Activated naive CD4-positive, alpha-beta T cell treated with anti-CD3 and anti-CD28 coated beads, Interleukin-2, amount 50 U/mL, for 24 hours (primary cell): Measurements from ENCODE around the gene KLHDC10.
"Not testable (repeated sequence)": the region's sequence is repeated elsewhere in the genome, so short reads cannot be mapped to it uniquely, and the experiment has no call there.

Experiments used
- H3K27ac Mint-ChIP-seq: one replicate; pipeline ENCODE4 v1.8.0; 2021; ENCODE audit warnings: mild to moderate bottlenecking, mixed read lengths
- H3K27me3 Mint-ChIP-seq: one replicate; pipeline ENCODE4 v1.8.0; 2021; ENCODE audit warnings: mixed read lengths
- H3K36me3 Mint-ChIP-seq: one replicate; pipeline ENCODE4 v1.8.0; 2021; ENCODE audit warnings: mixed read lengths
- H3K4me1 Mint-ChIP-seq: one replicate; pipeline ENCODE4 v1.8.0; 2021; ENCODE audit warnings: mixed read lengths
- H3K4me3 Mint-ChIP-seq: one replicate; pipeline ENCODE4 v1.8.0; 2021; ENCODE audit warnings: mild to moderate bottlenecking, mixed read lengths
- H3K9me3 Mint-ChIP-seq: one replicate; pipeline ENCODE4 v1.8.0; 2021; ENCODE audit warnings: mixed read lengths

Gene KLHDC10

DNA sequence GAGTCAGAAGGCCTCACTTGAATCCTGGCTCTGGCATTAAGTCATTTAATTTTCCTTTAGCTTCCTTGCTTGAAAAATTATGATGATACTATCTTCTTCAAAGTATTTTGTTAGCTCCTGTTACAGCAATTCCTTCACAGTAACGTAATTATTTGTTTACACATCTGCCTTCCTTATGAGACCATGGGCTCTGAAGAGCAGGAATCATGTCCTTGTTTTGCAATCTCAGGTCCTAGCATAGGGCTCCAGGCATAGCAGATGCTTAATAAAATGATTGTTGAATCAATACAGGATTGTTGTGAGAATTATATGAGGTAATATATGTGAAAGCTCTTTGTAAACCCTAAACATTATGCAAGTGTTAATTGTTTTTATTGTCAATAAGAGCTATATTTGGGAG lies 25.5 kb downstream of the KLHDC10 start:
- Mint-ChIP-seq H3K27ac (no peak overlapping the region), H3K4me1 (peaks cover 18% of the 10 kb centered on the region), H3K36me3 (peaks cover 10% of the 10 kb centered on the region)

DNA sequence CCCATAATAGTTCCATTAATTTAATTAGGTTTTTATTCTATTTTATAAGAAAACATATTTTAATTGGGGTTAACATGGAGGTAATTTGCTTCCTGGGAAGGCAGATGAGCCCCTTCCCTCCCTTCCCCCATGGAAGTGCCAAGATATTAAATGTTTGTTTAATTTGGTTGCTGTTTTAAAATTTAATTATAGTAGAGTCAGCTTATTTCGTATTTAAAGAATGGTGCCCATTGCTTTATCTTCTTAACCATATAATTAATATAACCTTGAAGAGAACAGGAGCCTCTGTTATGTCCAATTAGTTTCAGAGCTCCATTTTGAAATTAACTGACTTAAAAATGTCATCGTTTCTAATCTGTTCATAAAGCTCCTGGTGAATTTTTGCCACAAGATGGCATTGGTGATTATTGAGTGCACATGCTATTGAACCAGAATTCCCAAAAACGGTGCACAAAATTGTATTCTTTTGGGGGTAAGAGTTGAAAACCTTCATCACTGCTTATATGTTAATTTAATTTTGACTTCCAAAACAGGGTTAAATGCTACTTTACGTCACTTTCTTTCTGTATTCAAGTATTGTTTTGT lies 26.0 kb downstream of the KLHDC10 start:
- Mint-ChIP-seq H3K4me1 (peaks cover 16% of the 10 kb centered on the region), H3K4me3 (no peak overlapping the region), H3K36me3 (peaks cover 10% of the 10 kb centered on the region), H3K27ac (no peak overlapping the region), H3K27me3 (no peaks in the 10 kb centered on the region), H3K9me3 (no peaks in the 10 kb centered on the region)

More for the DNA sequence above, 25.5 kb downstream of the KLHDC10 start:
- Mint-ChIP-seq H3K27me3 (no peaks in the 10 kb centered on the region), H3K4me3 (no peak overlapping the region), H3K9me3 (no peaks in the 10 kb centered on the region)

DNA sequence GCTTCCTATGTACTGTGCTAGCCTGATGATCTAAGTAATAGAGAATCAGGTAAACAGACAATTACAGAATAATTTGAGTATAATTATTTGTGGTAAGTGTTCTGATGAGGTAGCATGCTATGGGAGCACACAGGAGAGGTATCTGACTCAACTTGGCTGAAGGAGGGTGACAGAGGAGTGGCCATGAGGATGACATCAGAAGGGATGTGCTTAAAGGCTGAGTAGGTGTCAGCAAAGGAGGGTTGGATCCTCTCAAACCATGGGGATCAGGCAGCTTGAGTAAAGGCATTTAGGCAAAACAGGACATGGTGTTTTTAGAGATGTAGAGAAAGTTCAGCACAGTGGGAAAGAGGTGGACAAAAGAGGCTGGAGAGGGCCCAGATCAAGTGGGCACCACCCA lies 29.0 kb downstream of the KLHDC10 start:
- H3K36me3 Mint-ChIP-seq, result peaks cover 13% of the 10 kb centered on the region
- no peak overlapping the region for H3K27ac Mint-ChIP-seq
- peaks cover 4% of the 10 kb centered on the region for H3K4me1 Mint-ChIP-seq
- no peak overlapping the region for H3K4me3 Mint-ChIP-seq
- no peaks in the 10 kb centered on the region for H3K9me3 Mint-ChIP-seq
- no peaks in the 10 kb centered on the region for H3K27me3 Mint-ChIP-seq

DNA sequence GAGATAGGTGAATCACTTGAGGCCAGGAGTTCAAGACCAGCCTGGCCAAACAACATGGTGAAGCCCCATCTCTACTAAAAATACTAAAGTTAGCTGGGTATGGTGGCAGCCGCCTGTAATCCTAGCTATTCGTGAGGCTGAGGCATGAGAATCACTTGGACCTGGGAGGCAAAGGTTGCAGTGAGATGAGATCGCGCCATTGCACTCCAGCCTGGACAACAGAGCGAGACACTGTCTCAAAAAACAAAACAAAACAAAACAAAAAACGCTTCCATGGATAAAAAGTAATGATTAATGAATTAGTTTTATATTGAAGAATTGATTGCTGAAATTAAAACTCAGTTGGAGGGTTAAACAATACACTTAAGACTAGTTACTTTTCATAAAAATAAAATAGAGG lies 32.3 kb downstream of the KLHDC10 start:
- no peak overlapping the region for H3K27ac Mint-ChIP-seq
- no peak overlapping the region for H3K4me3 Mint-ChIP-seq
- H3K9me3 Mint-ChIP-seq, result no peaks in the 10 kb centered on the region
- H3K4me1 Mint-ChIP-seq, result peaks cover 4% of the 10 kb centered on the region
- peaks cover 13% of the 10 kb centered on the region for H3K36me3 Mint-ChIP-seq
- no peaks in the 10 kb centered on the region for H3K27me3 Mint-ChIP-seq

DNA sequence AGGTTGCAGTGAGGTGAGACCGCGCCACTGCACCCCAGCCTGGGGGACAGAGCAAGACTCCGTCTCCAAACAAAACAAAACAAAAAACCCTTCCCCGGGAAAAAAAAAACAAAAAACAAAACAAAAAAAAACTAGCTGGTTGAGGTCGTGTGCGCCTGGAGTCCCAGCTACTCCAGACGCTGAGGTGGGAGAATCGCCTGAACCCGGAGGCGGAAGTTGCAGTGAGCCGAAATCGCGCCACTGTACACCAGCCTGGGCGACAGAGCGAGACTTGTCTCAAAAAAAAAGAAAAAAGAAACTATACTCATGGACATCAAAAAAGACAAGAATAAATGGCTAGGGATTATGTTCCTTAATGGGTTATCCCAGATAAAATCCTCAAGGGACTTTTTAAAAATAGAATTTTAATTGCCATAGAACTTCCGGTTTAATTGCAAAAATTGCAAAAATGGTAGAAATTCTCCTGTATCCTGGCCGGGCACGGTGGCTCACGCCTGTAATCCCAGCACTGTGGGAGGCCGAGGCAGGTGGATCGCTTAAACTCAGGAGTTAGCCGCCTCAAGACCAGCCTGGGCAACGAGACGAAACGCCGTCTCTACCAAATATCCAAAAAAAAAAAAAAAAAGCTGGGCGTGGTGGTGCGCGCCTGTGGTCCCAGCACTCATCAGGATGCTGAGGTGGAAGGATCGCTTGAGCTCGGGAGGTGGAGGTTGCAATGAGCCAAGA lies 37.8 kb downstream of the KLHDC10 start:
- no peaks in the 10 kb centered on the region for H3K4me1 Mint-ChIP-seq
- no peaks in the 10 kb centered on the region for H3K9me3 Mint-ChIP-seq
- H3K27me3 Mint-ChIP-seq, result no peaks in the 10 kb centered on the region
- no peak overlapping the region for H3K4me3 Mint-ChIP-seq
- peaks cover 4% of the 10 kb centered on the region for H3K36me3 Mint-ChIP-seq
- no peak overlapping the region for H3K27ac Mint-ChIP-seq

DNA sequence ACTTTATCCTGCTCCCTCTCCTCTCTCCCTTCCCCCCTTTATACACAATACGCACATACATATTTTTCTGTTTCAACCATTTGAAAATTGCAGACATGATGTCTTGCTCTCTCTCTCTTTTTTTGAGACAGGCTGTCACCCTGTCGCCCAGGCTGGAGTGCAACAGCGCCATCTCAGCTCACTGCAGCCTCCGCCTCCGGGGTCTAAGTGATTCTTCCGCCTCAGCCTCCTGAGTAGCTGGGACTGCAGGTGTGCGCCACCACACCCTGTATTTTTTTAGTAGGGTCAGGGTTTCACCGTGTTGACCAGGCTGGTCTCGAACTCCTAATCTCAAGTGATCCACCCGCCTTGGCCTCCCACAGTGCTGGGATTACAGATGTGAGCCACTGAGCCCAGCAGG lies 38.5 kb downstream of the KLHDC10 start:
- H3K9me3 Mint-ChIP-seq, result no peaks in the 10 kb centered on the region
- H3K4me3 Mint-ChIP-seq, result no peak overlapping the region
- H3K27me3 Mint-ChIP-seq, result no peaks in the 10 kb centered on the region
- H3K27ac Mint-ChIP-seq, result no peak overlapping the region
- peaks cover 4% of the 10 kb centered on the region for H3K36me3 Mint-ChIP-seq
- H3K4me1 Mint-ChIP-seq, result no peaks in the 10 kb centered on the region

DNA sequence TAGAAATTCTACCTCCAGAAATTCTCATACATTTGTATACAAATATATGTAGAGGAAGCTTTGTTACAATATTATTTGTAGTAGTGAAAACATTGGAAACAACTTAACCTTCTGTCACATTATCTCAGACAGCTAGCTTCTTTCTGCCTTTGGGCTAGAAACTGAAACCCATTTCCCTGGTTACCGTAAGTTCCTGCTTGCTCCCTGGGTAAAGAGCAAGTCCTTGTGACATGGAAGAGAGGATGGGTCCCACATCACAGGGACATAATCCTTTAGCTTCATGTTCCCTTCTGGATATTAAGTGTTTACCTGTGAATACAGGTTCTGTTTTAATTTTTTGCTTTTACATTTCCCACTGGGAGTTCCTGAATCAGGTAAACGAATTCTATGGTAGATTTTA lies 41.8 kb downstream of the KLHDC10 start:
- H3K27ac Mint-ChIP-seq, result no peak overlapping the region
- no peak overlapping the region for H3K4me3 Mint-ChIP-seq
- H3K27me3 Mint-ChIP-seq, result no peaks in the 10 kb centered on the region
- H3K36me3 Mint-ChIP-seq, result peaks cover 2% of the 10 kb centered on the region
- H3K9me3 Mint-ChIP-seq, result no peaks in the 10 kb centered on the region
- H3K4me1 Mint-ChIP-seq, result no peaks in the 10 kb centered on the region

DNA sequence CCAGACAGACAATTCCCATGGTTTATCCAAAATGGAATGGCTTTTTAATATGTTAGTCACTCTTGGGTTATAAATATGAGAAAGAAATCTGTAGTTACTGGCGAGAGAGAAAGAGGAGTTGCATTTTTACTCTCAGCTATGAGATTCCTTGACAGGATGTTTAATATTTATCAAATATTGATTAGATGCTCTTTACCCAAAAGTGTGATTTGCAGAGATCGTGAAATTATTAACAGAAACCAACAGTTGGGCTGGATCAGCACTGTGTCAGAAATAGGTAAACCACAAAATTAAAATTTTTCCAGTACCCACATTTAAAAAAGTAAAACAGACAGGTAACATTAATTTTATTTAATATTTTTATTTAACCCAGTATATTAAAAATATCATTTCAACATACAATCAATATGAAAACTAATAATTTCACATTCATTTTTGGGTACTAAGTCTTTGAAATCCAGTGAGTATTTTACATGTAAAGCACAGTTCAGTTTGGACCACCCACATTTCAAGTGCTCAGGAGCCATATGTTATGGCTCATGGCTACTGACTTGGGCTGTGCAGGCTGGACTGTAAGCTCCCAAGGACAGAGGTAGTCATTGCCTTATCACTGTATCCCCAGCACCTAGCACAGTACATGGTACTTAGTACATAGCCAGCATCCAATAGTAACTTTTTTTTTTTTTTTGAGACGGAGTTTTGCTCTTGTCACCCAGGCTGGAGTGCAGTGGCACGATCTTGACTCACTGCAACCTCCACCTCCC lies 42.5 kb downstream of the KLHDC10 start:
- Mint-ChIP-seq H3K27ac (no peak overlapping the region), H3K4me3 (no peak overlapping the region), H3K9me3 (no peaks in the 10 kb centered on the region), H3K27me3 (no peaks in the 10 kb centered on the region), H3K36me3 (peaks cover 4% of the 10 kb centered on the region), H3K4me1 (no peaks in the 10 kb centered on the region)

DNA sequence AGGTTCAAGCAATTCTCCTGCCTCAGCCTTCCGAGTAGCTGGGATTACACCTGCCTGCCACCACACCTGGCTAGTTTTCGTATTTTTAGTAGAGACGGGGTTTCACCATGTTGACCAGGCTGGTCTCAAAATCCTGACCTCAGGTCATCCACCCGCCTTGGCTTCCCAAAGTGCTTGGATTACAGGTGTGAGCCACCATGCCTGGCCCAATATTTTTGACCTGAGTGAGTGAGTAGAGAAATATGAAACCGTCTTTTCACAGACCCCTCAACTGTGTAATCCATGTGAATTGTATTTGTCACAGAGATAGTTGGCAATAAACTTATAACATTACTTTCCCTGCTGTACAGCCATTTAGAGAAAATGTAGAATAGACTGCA lies 43.1 kb downstream of the KLHDC10 start:
- H3K9me3 Mint-ChIP-seq, H3K27ac Mint-ChIP-seq, H3K4me1 Mint-ChIP-seq, H3K4me3 Mint-ChIP-seq, H3K36me3 Mint-ChIP-seq, H3K27me3 Mint-ChIP-seq: not testable (repeated sequence)

DNA sequence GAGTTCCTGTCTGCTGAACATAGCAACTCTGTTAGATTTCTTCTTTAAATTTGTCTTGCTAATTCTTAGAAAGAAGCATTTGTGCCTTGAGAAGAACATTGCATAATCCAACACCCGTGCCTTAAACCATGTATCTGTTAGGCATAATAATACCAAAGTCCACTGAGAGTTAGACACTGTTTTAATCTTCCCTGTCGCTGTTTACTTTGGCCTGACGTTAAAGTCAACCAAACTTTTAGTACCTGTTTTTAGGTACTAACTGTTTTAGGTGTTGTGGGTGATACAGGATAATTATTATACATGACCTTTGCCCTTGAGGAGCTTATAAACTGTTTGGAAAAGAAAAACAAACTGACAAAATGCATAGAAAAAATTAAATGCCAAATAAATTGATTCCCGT lies 43.6 kb downstream of the KLHDC10 start:
- peaks cover 7% of the 10 kb centered on the region for H3K36me3 Mint-ChIP-seq
- no peaks in the 10 kb centered on the region for H3K9me3 Mint-ChIP-seq
- no peak overlapping the region for H3K4me3 Mint-ChIP-seq
- no peaks in the 10 kb centered on the region for H3K4me1 Mint-ChIP-seq
- H3K27me3 Mint-ChIP-seq, result no peaks in the 10 kb centered on the region
- H3K27ac Mint-ChIP-seq, result no peak overlapping the region

DNA sequence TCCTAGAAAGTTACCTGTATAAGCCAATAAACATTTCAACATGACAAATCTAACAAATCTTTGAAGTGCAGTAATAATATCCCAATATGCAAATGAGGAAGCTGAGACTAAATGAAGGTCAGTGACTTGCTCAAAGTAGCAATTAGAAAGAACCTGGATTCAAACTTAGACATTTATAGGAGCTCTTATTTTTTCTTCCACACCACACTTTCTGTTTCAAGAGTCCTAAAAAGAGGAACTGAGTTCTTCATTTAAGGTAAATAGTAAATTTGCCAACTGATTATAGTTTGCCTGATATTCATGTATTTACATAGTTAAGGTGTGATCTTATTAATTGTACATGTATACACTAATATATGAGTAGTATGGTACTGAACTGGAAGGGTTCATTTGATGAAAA lies 44.0 kb downstream of the KLHDC10 start:
- no peak overlapping the region for H3K27ac Mint-ChIP-seq
- H3K27me3 Mint-ChIP-seq, result no peaks in the 10 kb centered on the region
- no peak overlapping the region for H3K4me3 Mint-ChIP-seq
- peaks cover 7% of the 10 kb centered on the region for H3K36me3 Mint-ChIP-seq
- H3K4me1 Mint-ChIP-seq, result no peaks in the 10 kb centered on the region
- no peaks in the 10 kb centered on the region for H3K9me3 Mint-ChIP-seq

DNA sequence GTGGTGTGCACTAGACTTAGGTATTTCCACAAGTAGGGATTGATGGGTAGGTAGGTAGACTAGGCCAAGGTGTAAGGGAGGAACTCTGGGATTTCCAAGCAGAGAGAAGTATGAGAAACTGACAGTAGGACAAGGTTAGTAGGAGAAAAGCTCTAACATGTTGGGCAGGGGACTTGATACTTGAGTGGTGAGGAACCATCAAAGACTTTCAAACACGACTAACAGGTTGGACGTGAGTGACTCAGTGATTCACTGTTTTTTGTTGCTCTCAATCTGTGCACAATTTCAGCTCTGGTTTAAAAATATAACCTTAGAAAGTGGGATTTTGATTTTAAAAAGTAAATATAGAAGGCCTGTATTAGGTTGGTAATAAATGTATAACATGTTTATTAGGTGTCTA lies 44.4 kb downstream of the KLHDC10 start:
- Mint-ChIP-seq H3K9me3 (no peaks in the 10 kb centered on the region), H3K27me3 (no peaks in the 10 kb centered on the region), H3K27ac (no peak overlapping the region), H3K36me3 (peaks cover 7% of the 10 kb centered on the region), H3K4me3 (no peak overlapping the region), H3K4me1 (no peaks in the 10 kb centered on the region)

DNA sequence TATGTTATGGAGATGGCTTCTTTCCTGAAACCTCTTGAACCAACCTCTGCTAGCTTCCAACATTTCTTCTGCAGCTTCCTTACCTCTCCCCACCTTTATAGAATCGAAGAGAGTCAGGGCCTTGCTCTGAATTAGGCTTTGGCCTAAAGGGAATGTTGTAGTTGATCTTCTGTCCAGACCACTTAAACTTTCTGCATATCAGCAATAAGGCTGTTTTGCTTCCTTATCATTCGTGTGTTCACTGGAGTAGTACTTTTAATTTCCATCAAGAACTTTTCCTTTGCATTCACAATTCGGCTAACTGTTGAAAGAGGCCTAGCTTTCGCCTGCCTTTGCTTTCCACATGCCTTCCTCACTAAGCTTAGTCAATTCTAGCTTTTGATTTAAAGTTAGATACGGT lies 48.0 kb downstream of the KLHDC10 start:
- Mint-ChIP-seq H3K36me3 (peaks cover 22% of the 10 kb centered on the region), H3K9me3 (no peaks in the 10 kb centered on the region), H3K27ac (no peak overlapping the region), H3K4me1 (no peaks in the 10 kb centered on the region), H3K4me3 (no peak overlapping the region), H3K27me3 (no peaks in the 10 kb centered on the region)

DNA sequence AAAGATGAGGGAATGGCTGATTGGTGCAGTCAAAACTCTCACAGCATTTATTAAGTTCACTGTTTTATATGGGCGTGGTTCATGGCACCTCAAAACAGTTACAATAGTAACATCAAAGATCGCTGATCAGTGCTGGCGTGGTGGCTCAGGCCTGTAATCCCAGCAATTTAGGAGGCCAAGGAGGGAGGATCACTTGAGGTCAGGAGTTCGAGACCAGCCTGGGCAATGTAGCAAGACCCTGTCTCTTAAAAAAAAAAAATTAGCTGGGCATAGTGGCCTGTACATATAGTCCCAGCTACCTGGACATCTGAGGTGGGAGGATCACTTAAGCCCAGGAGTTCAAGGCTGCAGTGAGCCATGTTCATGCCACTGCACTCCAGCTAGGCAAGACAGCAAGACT lies 48.5 kb downstream of the KLHDC10 start:
- H3K27me3 Mint-ChIP-seq, result no peaks in the 10 kb centered on the region
- H3K36me3 Mint-ChIP-seq, result peaks cover 23% of the 10 kb centered on the region
- no peak overlapping the region for H3K4me3 Mint-ChIP-seq
- H3K27ac Mint-ChIP-seq, result no peak overlapping the region
- no peaks in the 10 kb centered on the region for H3K9me3 Mint-ChIP-seq
- H3K4me1 Mint-ChIP-seq, result no peaks in the 10 kb centered on the region

DNA sequence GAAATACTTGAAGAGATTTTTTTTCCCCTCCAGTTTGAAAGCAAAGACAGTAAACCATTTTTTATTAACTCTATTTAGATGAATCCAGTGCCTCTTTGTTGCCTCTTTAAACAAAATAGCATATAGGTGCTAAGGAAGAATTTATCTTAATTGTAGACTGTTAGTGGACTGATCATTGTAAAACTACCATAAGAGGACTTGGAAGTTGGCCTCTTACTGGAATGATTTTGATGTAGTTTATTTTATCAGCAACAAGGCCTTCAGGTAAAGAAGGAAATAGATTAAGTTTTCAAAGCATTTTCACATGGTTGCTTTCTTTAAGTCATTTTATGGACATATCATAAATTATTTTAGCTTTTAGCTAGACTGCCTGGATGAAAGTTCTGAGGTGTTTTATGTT lies 53.2 kb downstream of the KLHDC10 start:
- H3K9me3 Mint-ChIP-seq, result no peaks in the 10 kb centered on the region
- no peak overlapping the region for H3K27ac Mint-ChIP-seq
- no peak overlapping the region for H3K4me3 Mint-ChIP-seq
- no peaks in the 10 kb centered on the region for H3K4me1 Mint-ChIP-seq
- H3K36me3 Mint-ChIP-seq, result peaks cover 24% of the 10 kb centered on the region
- H3K27me3 Mint-ChIP-seq, result no peaks in the 10 kb centered on the region

DNA sequence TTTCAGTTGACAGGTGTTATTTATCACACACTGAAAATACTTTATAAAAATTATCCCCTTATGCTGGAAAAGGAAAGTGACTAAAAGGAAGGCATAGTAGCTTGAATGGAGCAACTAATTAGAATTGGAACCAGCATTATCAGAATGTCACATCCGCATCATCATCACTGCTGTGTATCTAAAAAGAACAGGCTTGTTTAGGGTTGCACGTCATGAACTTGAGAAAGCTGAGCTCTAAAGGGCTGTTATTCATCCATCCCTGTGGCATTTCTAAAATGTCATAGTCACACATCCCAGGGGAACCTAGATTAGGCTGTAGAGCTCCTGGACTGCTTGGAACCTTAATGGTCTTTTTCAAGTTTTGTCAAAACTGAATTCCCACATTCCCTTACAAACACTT lies 54.4 kb downstream of the KLHDC10 start:
- Mint-ChIP-seq H3K9me3 (no peaks in the 10 kb centered on the region), H3K36me3 (peaks cover 30% of the 10 kb centered on the region), H3K27ac (no peak overlapping the region), H3K4me3 (no peak overlapping the region), H3K4me1 (no peaks in the 10 kb centered on the region), H3K27me3 (no peaks in the 10 kb centered on the region)
